CD4-positive, alpha-beta T cell treated with Interferon gamma for 1 hour (primary cell): ENCODE results near the gene DOCK1.

Experiments used
- DNase-seq: peaks from one replicate; pipeline ENCODE4 v3.0.0-alpha.2; 2020

DOCK1 gene

DNA sequence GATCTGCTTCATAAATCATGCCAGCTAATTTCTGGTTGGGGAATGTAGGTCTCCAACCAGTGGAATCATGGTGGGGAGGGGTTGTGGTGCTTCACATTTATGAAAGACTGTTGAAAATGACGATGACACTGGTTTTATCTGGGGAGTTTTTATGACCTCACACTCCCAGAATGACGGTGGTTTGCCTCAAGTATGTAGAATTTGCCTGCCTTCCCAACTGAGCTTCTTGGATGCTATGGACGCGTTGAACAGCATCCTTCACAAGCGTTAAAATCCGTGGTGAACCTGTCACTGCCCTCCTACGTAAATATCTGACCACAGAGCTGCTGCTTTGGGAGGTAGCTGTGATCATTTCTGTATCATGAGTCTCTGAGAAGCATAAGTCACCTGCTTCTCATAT, 287.9 kb downstream of the DOCK1 start:
- DNase-seq = no peak

DNA sequence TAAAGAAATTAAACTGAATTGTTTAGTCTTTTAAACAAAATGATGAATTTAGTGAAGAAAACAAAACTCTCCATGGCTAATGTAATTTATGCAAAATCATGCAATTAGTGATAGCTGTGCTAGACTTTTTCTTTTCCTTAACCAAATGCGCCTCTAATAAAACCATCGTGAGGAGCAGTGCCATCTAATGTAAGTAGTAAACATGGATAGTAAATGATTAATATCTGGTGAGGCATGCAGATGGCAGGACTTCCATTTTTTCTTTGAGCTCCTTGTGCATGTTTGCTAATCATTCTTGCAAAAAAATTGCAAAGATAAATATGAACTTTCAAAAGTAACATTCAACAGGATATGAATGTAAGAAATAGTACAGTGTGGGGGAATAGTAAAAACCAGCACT, 288.9 kb downstream of the DOCK1 start:
- no peak for DNase-seq

DNA sequence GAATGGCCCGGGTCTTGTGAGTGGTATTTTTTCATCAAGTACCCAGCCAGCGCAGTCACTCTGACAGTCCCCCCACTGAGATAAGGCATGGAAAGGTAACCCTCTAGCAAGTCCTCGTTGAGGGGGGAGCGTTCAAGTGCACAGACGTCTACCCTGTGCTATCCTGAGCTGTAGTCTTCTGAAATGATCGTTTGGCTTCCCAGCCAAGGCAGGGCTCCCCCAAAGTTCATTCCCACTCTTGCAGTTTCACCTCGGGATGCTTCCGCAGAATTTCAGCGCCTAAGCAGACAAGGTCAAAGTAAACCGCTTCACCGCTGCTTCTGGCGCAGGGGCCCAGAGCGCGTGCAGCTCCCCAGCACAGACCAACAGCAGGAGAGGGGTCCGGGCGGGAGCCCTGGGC, 289.4 kb downstream of the DOCK1 start:
- DNase-seq = no peak

DNA sequence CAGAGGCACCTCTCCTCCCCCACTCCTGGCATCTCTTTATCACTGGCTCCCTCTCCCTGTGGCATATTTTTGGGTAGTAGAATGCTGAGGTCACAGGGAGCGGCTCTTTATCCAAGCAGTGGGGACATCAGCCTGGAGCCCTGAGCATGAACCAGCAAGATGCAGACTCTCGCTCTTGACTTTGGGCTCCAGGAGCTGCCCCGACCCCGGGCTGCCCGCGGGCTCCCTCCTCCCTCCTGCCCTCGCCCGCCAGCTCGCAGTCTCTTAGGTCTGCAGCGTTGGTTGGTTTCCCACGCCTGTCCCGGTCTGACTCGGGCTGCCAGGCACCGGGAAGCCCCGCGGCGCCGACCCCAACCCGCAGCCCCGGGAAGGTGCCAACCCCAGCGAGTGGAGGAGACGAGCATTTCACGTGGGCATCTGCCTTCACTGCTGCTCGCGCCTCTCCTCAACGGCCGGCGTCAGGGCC, 289.8 kb downstream of the DOCK1 start:
- no peak for DNase-seq

DNA sequence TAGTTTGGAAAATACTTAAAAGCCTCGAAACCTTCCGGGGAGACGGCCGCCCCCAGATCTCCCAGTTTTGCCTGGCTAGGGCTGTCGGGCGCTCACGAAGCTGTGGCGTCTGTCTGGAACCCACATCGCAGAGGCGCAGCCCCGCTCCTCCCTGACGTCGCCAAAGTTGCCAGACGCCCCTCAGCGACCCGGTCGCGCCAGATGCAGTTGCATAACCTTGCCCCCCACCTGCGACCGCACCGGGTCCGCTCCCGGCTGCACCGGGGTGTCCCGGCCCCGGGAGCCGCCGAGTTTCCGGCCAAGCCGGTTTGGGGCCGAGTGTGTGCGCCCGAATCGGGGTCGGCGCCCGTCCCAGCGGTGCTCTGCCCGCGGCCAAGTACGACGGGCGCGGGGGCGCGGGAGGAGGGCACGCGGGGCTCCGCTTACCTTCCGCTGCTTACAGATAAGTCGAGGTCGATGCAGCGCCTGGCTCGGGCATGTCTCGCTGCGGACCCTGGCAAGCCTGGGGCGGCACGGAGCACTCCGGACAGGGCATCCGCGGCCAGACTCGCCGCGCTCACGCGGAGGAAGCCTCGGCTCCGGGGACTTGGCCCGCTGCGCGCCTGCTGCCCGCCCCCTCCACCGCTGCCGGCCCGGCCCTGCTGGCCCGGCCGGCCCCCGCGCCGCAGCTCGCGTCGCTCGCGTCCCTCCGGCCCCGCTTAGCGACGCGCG, 290.5 kb downstream of the DOCK1 start:
- no peak for DNase-seq

DNA sequence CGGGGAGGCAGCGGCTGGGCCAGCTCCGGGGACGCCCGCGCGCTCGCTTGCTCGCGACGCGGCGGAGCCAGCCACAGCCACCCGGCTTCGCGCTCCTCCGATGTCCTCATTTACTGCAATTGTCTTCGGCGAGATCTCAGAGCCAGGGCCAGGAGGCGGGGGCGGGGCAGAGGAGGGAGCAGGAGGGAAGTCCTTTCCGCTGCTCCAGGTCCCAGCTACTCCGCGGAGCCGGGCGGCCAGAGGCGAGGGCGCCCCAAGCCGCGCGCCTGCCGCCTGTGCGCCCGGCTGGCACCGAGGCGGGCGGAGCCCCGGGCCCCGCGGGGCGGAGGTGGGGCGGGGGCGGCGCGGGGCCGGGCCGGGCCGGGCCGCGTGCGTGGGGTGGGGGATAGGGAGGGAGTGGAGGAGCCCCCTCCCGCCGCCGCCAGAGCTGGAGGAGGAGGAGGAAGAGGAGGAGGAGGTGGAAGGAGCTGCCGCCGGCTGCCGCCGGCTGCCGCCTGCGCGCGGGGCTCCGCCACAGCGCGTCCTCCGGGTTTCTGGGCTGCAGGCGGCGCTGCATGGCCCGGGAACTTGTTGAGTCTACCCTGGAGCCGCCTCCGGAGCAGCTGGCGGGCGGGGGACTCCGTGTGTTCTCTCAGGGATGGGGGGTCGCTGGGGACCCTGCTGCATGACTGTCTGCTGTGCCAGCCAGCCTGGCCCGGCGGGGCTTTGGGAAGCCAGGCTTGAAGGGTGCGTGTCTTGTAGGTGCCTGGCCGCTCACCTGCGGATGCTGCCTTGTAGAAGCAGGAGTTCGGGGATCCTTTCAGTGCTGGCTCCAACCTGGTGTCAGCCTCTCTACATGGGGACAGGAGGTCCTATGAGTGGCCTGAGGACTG, 291.3 kb downstream of the DOCK1 start, which contains the start of gene INSYN2A:
INSYN2A (minus strand) TSS at position 310 of the 872 bp plus-strand sequence. CDS start 20,196 bp downstream, outside the sequence.
- no peak for DNase-seq

DNA sequence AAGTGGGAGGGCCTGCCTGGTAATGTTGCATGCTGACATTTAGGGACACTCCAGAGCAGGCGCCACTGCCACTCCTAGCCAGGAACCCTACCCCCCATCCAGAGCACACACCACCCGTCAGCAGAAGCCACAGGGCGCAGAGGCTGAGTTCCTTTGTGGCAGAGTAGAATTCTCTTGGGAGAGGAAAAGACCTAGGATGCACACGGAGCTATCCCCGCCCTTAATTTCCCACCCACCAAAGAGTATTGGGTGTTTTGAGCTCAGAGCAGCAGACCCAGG, 291.9 kb downstream of the DOCK1 start:
- no peak for DNase-seq

DNA sequence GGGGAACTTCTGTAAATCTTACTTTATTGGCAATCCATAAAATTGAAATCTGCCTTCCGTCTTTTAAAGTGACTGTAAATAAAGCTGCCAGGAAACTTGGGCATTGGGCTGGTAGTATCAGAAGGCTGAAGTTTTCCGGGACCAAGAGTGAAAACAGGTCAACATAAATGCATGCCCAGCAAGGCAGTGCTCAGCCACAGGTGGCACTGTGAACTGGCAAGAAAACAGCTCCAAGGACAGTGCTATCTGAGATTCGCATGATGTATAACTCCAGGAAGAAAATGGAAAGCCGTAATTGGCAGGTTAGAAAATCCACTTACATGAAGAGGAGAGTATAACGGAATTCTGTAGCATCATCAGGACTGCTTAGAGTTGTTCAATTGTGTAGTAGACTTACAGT, 293.1 kb downstream of the DOCK1 start:
- no peak for DNase-seq

DNA sequence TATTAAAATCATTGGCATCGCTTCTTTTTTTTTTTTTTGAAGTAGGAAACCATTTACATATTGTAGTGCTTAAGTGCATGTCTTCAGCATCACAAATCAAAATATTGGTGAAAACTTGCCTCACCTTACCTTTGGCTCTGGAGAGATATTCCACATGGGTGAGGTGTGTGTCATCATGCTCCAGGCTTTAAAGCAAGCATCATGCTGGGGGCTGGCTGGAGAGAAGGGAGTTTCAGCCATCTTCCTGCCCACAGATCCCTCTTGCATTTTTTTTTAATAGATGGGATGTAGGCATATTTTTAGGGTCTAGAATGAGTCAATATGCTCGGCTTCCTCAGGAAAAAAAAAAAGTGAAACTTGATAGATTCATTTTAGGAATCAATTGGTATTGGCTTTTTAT, 293.5 kb downstream of the DOCK1 start:
- DNase-seq = no peak

DNA sequence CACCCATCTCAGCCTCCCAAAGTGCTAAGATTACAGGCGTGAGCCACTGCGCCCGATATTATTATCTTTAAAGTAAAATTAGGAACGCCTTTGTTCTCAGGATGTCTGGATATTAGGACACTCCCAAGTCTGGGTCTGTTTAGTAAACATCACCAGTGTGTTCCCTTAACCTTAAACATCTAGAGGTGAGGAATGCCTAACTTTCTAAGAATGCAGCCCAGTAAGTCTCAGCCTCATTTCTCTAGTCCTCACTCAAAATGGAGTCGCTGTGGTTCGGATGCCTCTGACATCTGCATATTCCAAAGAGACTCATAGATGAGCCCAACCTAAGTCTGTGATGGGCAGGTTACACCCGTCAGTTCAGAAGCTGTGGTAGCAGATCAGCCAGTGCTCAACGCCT, 295.4 kb downstream of the DOCK1 start:
- no peak for DNase-seq

DNA sequence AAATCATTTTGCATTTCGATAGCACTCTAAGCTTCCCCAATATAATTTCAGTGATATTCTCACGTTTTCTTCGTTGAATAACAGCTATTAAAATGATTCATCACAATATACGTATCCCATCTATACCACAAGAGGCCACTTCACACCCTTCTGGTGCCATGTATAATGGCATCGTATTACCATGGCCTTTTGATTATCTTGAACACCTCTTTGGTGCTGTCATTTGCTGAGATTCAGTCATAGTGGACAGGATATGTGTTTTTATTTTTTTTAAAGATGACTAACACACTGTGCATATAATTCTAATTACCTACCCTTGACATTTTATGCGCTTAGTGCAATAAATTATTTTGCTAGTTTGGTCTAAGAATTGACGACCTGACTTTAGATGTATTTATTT, 297.8 kb downstream of the DOCK1 start:
- no peak for DNase-seq

DNA sequence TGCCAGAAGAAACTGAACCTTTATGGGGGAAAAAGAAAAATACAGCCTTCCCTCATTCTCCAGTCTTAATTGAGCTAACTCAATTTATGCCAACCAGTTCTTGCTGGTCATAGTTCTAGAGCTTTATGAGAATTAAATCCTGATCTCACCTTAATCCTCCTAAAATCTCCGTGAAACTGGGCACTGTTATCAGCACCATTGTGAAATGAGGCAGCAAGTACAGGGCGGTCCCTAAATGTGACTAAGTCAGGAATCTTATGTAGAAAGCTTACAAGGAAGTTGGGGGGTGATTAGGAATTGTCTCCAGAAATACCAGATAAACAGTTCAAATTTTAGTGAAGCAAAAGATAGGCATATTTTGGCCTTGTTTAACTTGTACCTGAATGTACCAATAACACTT, 301.9 kb downstream of the DOCK1 start:
- DNase-seq = no peak

DNA sequence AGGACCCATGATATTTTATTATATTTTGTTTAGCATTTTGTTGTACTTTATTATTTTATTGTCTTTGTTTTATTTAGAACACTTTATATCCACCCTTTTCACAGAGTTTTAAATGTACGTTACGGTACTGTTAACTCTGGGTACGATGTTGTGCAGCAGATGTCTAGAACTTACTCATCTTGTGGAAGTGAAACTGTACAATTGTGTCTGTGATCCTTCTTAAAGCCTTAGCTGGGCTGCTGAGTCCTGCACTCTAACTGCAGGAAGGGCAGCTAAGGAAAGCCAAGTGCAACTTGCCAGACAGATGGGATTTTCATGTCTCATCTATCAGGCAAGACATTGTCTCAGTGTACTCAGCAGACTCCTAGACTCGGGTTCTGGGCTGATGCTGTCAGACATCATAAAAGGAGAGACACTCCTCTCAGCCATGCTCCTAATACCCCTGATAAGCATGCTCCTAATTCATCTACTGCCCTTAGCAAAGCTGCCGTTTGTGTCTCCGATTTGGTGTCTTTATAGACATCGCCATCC, 305.8 kb downstream of the DOCK1 start:
- no peak for DNase-seq

DNA sequence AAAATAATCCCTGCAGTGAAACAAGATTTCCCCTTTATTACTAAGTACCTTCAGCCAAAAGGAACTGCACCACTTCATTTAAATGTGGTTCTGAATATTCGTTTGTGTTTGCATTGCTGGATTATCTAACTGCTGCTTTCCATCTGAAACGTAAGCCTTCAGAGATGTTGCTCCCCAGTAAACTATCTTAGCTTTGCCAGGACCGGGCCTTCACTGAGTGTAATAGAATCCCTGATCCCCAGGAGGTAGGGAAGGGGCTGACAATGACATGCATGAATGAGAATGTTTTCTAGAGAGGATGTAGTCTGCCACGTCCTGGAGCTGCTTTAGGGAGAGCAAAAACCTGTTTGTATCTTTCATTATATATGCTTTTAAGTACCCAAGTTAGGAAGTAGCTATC, 310.6 kb downstream of the DOCK1 start:
- no peak for DNase-seq

DNA sequence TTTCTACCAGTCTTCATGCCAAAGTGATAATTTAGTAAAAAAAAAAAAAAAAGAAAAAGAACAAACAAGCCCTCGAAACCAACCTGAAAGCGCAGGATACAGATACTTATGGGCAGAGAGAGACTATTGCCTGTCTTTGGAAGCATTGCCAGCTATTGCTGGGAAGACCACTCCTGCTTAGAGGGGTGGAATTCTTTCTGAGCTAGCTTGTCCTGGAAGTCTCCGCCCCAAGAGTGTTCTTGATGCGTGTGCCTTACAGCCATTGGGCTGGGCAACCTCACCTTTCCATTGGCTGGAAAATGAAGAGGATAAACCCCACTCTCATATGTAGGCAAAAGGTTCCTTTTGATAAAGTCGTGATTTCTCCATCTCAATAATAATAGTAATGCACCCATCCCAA, 311.0 kb downstream of the DOCK1 start:
- no peak for DNase-seq

DNA sequence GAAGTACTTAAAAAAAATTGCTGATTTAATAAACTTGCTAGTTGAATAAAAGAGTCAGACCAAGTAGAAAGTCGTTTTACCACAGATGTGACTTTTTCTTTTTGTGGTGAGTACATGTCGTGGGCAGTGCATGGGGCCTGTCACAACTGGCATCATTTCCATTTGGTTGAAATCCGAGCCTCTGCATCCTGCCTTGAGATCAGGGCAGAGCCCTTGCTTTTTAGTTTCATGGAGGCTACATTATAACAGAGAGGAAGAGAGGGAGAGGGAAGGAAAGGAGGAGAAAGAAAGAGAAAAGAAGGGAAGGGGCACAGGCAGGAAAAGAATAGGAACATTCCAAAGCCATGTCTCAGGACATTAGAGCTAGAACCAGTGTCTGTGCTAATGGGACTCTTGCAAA, 311.6 kb downstream of the DOCK1 start:
- no peak for DNase-seq

DNA sequence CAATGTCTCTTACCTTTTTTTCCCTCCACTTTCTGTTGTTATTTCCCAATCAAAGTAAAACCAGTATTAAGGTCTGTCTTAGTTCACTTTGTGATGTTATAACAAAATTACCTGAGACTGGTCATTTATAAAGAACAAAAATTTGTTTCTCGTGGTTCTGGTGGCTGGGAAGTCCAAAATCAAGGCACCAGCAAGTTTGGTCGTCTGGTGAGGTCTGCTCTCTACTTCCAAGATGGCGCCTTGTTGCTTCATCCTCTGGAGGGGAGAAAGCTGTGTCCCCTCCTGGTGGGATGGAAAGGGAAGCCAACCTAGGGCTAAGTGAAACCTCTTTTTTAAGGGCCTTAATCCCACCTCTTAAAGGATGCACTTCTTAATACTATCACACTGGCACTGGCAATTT, 313.4 kb downstream of the DOCK1 start:
- DNase-seq = no peak

DNA sequence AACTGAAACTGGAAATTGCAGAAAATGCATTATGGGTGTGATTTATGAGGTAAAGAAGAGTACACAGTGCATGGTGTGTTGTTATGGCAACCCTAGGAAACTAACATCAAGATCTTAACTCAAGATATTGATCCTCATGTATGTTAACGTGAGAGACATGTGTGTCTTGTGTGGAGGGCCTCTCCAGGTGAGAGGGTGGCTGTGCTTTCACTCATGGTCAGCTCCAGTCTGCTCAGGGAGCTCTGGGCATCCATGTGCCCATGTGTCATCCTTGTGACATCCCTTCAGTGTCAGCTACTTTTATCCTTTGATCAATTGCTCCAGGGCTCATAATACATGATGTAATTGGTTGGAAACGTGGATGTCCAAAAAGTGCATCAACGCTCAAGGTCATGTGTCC, 316.1 kb downstream of the DOCK1 start:
- DNase-seq = no peak

DNA sequence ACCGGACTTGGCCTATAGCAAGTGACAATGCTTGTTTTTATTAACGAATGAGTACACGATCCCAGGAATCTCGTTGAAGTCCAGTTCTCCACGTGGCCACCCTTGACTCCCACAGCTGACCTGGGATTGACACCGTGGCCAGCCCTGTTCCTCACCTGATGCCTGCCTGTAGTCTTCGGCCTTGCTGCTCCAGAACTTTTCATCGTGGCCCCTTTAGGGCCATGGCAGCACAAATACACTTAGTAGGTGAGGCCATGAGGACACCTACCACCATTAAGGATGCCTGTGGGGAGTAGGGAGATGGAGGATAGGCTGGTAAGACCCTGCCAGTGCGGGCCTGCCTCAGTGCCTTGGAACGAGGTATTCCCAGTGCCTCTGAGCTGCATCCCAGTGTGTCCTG, 321.8 kb downstream of the DOCK1 start:
- no peak for DNase-seq

DNA sequence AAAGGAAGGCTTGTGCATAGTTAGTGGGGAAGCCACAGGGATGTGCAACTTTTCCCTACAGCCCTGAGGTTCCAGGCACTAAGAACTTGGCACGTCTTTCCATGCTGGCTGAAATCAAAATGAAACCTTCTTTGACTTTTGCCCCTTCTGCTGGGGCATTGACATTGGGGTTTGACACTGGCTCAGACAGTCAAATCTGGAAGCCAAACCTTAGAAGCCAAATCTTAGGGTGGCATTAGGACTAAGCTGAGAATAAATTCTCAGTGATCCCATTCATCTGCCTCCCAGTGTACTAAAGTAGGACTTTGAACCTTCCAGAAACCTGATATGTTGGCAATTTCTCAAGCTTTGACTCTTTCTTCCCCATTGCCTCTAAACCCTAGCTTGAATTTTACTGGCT, 322.4 kb downstream of the DOCK1 start:
- no peak for DNase-seq

DNA sequence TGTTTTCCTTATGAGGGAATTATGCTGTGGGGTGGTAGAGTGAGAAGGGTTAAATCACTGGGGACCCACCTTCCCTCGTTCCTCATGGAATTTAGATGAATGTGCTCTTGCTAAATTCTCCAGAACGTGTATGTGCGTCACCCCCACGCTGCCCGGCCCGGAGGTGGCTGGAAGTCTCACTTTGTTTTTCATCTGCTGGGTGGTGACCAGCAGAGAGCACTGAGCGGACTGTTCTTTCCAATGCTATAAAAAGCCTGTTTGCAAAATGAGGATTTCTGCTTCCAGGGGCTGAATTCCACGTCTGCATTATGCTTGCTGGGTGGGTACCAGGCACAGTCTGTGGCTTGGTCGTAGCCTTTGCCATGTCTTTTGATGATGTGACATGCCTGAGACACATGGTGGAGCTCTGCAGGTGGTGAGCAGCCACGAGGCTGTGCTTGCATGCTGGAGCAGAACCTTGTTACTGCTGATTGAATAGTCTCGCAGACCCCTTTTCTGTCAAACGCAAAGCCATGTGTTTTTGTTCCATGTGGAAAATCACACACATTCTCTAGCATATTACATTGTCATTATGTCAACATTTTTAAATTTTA, 323.1 kb downstream of the DOCK1 start:
- DNase-seq = no peak

DNA sequence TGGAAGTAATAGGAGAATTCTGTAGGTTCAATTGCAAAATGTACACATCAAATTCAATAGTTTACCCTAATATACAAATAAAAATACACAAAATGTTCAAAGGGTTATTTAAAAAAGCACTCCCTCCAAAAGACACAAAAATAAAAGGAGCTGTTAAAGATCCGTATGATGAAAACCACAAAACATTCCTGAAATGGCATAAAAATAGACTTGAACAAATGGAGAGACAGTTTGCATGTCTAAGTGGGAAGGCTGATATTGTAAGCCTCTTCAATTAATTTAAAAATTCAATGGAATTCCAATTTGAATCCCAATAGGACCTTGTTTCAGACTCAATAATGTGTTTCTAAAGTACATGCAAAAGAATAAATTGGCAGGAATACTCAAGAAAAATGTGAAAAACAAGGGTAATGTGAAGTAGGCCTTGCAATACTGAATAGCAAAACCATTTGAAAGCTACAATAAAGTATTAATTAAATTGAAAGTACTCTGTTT, 329.1 kb downstream of the DOCK1 start:
- DNase-seq = no peak

DNA sequence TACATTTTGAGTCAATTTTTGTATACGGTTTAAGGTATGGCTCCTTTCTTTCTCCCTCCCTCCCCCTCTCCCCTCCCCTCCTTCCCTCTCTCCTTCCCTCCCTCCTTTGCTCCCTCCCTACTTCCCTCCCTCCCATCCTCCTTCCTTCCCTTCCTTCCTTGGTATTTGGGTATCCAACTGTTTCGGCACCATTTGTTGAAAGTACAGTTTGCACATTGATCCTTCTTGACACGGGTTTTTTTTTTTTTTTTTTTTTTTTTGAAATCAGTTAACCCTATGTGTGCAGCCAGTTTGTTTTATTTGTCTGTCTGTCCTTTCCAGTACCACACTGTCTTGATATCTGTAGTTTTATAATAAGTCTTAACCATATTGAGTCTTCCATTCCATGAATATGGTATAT, 331.0 kb downstream of the DOCK1 start:
- DNase-seq = no peak

DNA sequence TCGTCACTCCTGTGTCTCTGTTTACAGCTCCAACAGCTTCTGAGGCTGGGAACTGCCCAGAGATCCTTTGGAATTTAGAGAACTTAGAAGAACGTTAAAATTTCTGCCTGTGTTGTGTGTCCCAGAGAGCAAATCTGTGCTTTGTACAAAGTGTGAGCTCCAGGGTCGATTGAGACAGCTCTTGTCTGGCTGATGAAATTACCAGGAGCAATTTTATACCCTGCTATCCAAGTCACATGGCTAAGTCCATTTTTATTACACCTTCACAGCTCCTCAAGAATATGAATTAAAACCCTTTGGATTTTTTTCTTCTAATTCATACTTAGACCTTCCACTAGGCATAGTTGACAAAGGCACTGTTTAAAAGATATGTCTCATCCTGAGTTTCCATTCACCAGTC, 337.7 kb downstream of the DOCK1 start:
- DNase-seq = no peak
